GM12878 (cell line): Measurements from ENCODE around the gene LINGO1. TPM values are rescaled to one million over a fixed set of nuclear protein-coding genes. Genes with fewer than 3 reads are reported as not detected.

Source experiments
- ATAC-seq: fragments of 200-7000 bp; cut with Tn5 transposase; 3 replicates; pipeline ENCODE4 v1.9.1; 2020; ENCODE audit warnings: mild to moderate bottlenecking, moderate library complexity
- BruUV-seq: library from RNA; stranded (reverse); fragments of 400-500 nt; replicated peaks from 2 replicates; lab custom pipeline; 2021; lab: Mats Ljungman, UMichigan
- CTCF ChIA-PET: fragments of 300-600 bp; sonication (Branson Sonifier 250); formaldehyde crosslinking; extraction: SDS; loops from one replicate; lab custom pipeline; 2021; ENCODE audit warnings: inconsistent platforms; lab: Yijun Ruan, JAX
- POLR2A ChIA-PET: fragments of 350-600 bp; formaldehyde crosslinking; extraction: SDS; loops from one replicate; lab custom pipeline; 2021; ENCODE audit warnings: inconsistent platforms; lab: Charles Lee
- RAD21 ChIA-PET: fragments of 300-600 bp; sonication (Branson Sonifier 250); formaldehyde crosslinking; loops from one replicate; lab custom pipeline; 2023; ENCODE audit warnings: antibody characterized with exemption; ENCODE audit not compliant: unreplicated experiment; lab: Charles Lee
- SMC1A ChIA-PET: fragments of 300-600 bp; sonication (Branson Sonifier 250); formaldehyde crosslinking; loops from one replicate; lab custom pipeline; 2023; ENCODE audit not compliant: unreplicated experiment, uncharacterized antibody; lab: Charles Lee
- DNase-seq: peaks from one replicate; pipeline ENCODE4 v3.0.0-alpha.2; 2011; ENCODE audit warnings: low read depth, low spot score
- FAIRE-seq: peaks from 3 replicates; lab custom pipeline; 2011; peaks lifted over from hg19 to GRCh38; lab: Jason Lieb, UNC
- H2AFZ ChIP-seq: 2 replicates; pipeline ENCODE4 v1.6.0; 2011; ENCODE audit warnings: low read depth, low read length, control low read depth; ENCODE audit not compliant: control insufficient read depth
- H3K27ac ChIP-seq: 2 replicates; pipeline ENCODE4 v1.5.1; 2011; ENCODE audit warnings: control low read depth; ENCODE audit not compliant: control insufficient read depth, insufficient read depth
- H3K27me3 ChIP-seq, 2 experiments: replicated peaks in 1 of 2; 2 replicates each; pipeline versions ENCODE4 v1.6.0 to v1.6.1; 2011; ENCODE audit warnings: low read length in 1 of 2; ENCODE audit not compliant: control insufficient read depth in 2 of 2, insufficient read depth in 2 of 2
- H3K36me3 ChIP-seq, 2 experiments: 2 replicates each; pipeline ENCODE4 v1.5.1; 2011; ENCODE audit warnings: low read length in 1 of 2; ENCODE audit not compliant: control insufficient read depth in 2 of 2, insufficient read depth in 2 of 2
- H3K4me1 ChIP-seq: 2 replicates; pipeline ENCODE4 v1.6.1; 2011; ENCODE audit warnings: mild to moderate bottlenecking, low read length, moderate library complexity, mixed read lengths; ENCODE audit not compliant: control insufficient read depth, insufficient read depth
- H3K4me2 ChIP-seq: 2 replicates; pipeline ENCODE4 v1.6.0; 2011; ENCODE audit warnings: control low read depth; ENCODE audit not compliant: control insufficient read depth, insufficient read depth
- H3K4me3 ChIP-seq: fragments of 200-600 bp; sonication (generic); 2 replicates; pipeline ENCODE4 v1.5.1; 2016
- H3K79me2 ChIP-seq: 2 replicates; pipeline ENCODE4 v1.6.0; 2011; ENCODE audit warnings: low read length; ENCODE audit not compliant: control insufficient read depth, insufficient read depth
- H3K9ac ChIP-seq: 2 replicates; pipeline ENCODE4 v1.8.0; 2011; ENCODE audit warnings: low read length, control low read depth, mixed read lengths; ENCODE audit not compliant: control insufficient read depth, insufficient read depth
- H3K9me3 ChIP-seq: replicated peaks from 3 replicates; pipeline ENCODE4 v1.5.1; 2011; ENCODE audit warnings: mild to moderate bottlenecking, low read length; ENCODE audit not compliant: control insufficient read depth, insufficient read depth
- H4K20me1 ChIP-seq: 2 replicates; pipeline ENCODE4 v1.6.0; 2011; ENCODE audit not compliant: control insufficient read depth, insufficient read depth
- BRCA1 ChIP-seq: IDR thresholded peaks from 2 replicates; pipeline ENCODE4 v1.6.1; 2011; ENCODE audit warnings: low read depth, low read length, improper control_type of control experiment
- HDGF ChIP-seq: fragments of 450-650 bp; IDR thresholded peaks from 2 replicates; pipeline ENCODE4 v1.6.1; 2016; ENCODE audit warnings: antibody characterized with exemption
- KLF5 ChIP-seq: fragments of 450-650 bp; IDR thresholded peaks from 2 replicates; pipeline ENCODE4 v1.6.1; 2014; ENCODE audit warnings: mild to moderate bottlenecking; ENCODE audit not compliant: partially characterized antibody
- MTA3 ChIP-seq: IDR thresholded peaks from 2 replicates; pipeline ENCODE4 v1.6.1; 2012; ENCODE audit warnings: low read length, inconsistent platforms, borderline replicate concordance
- NFYA ChIP-seq: IDR thresholded peaks from 2 replicates; pipeline ENCODE4 v1.6.1; 2011; ENCODE audit warnings: low read depth, mild to moderate bottlenecking, low read length, improper control_type of control experiment, borderline replicate concordance
- SPI1 ChIP-seq: IDR thresholded peaks from 2 replicates; pipeline ENCODE4 v1.6.1; 2011; ENCODE audit warnings: low read depth, mild to moderate bottlenecking, low read length, moderate library complexity, borderline replicate concordance; ENCODE audit not compliant: insufficient read depth
- SREBF1 ChIP-seq: IDR thresholded peaks from 2 replicates; pipeline ENCODE4 v1.6.1; 2012; ENCODE audit warnings: mild to moderate bottlenecking, low read length
- SRF ChIP-seq, 2 experiments: IDR thresholded peaks; 2 replicates each; pipeline ENCODE4 v1.6.1; 2011; ENCODE audit warnings: low read depth in 2 of 2, low read length in 2 of 2, mild to moderate bottlenecking in 1 of 2, moderate library complexity in 1 of 2
- STAT1 ChIP-seq: fragments of 450-650 bp; conservative IDR thresholded peaks from 2 replicates; pipeline ENCODE4 v1.6.1; 2014; ENCODE audit warnings: antibody characterized with exemption, mild to moderate bottlenecking
- TCF3 ChIP-seq: IDR thresholded peaks from 2 replicates; pipeline ENCODE4 v1.6.1; 2012; ENCODE audit warnings: low read depth, mild to moderate bottlenecking, low read length, borderline replicate concordance; ENCODE audit not compliant: insufficient read depth
- YY1 ChIP-seq: IDR thresholded peaks from 2 replicates; pipeline ENCODE4 v1.6.1; 2011; ENCODE audit warnings: low read depth, mild to moderate bottlenecking, low read length
- ZNF24 ChIP-seq: fragments of 450-650 bp; IDR thresholded peaks from 2 replicates; pipeline ENCODE4 v1.6.1; 2017; ENCODE audit warnings: antibody characterized with exemption, mild to moderate bottlenecking
- WGBS: methylation state at CpG from one replicate; pipeline ENCODE4 v1.1.6; 2016; ENCODE audit warnings: low lambda C conversion rate; ENCODE audit not compliant: insufficient replicate concordance, insufficient coverage; ENCODE audit errors: missing lambda C conversion rate; 5-methylcytosine and 5-hydroxymethylcytosine counted together
- in situ Hi-C: fragments of 300-500 bp; cut with MboI; formaldehyde crosslinking; loops from 9 replicates; pipeline ENCODE4 v1.14.3; 2018; ENCODE audit warnings: mixed read lengths
- intact Hi-C: fragments of 100-400 bp; cut with micrococcal nuclease; formaldehyde crosslinking; loops from one replicate; pipeline ENCODE4 v1.14.2; 2022; ENCODE audit not compliant: unreplicated experiment
- polyA plus RNA-seq, 11 experiments: library from polyadenylated mRNA; depleted of rRNA in 4 of 11; unstranded in 6 of 11; stranded (reverse) in 5 of 11; fragments of >200 nt; fragmentation: Nextera tagmentation in 4 of 11; fragmentation: Illumina TruSeq in 1 of 11; extraction: Ambion mirVana in 4 of 11; extraction: Trizol in 1 of 11; gene quantifications; 1 replicate in 1 of 11; 2 replicates in 10 of 11; pipeline versions ENCODE4 v1.2.1 to v1.2.3, GENCODE V29; 2011 to 2016; ENCODE audit warnings: inconsistent platforms in 2 of 11, missing spikeins in 2 of 11, low read depth in 1 of 11
- total RNA-seq, 4 experiments: library from RNA; depleted of rRNA in 3 of 4; stranded (reverse); fragments of >200 nt in 3 of 4; fragmentation: Illumina TruSeq in 1 of 4; extraction: Trizol in 1 of 4; gene quantifications; 2 replicates each; pipeline versions ENCODE4 v1.2.1 to v1.2.3, GENCODE V29; 2013 to 2021

The LINGO1 gene
- total and polyA plus RNA-seq, 10 of the 15 experiments (the other 5 are each of a cell fraction or from before 2014, with no cell fraction given), result 0.04 to 3.9 (median 0.17) TPM; not detected in 6

GRCh38 chr15:77620297-77620696 is 12.4 kb downstream of the LINGO1 start:
- Histone ChIP-seq H3K4me3 (no peak overlapping the region), H3K79me2 (no peaks in the 10 kb centered on the region), H3K27me3 (no peaks in the 10 kb centered on the region; a peak in 2 of 4 replicates), H3K36me3 (no peaks in the 10 kb centered on the region), H2AFZ (no peak overlapping the region), H3K9ac (no peak overlapping the region), H3K27ac (no peak overlapping the region), H3K9me3 (no peaks in the 10 kb centered on the region), H3K4me1 (no peaks in the 10 kb centered on the region), H3K4me2 (no peak overlapping the region), H4K20me1 (no peaks in the 10 kb centered on the region)
- DNase-seq, result no peak
- 34% methylated on average over 7 of the region's 7 CpGs for WGBS
- no TSS peak for BruUV-seq
- in situ Hi-C loops, result no loop called here
- no peak for FAIRE-seq
- ChIA-PET CTCF (no interaction called here), SMC1A (no interaction called here), POLR2A (no interaction called here), RAD21 (no interaction called here)
- ATAC-seq, result no peak
- intact Hi-C loops, result no loop called here
- TF ChIP-seq STAT1 (no peak), HDGF (no peak), KLF5 (no peak), MTA3 (no peak), TCF3 (no peak), SRF (IDR thresholded peaks at IDR 0.05; ENCODE audit: low read depth in 2 of 2, low read length in 2 of 2) (no peak), ZNF24 (no peak), YY1 (no peak), SREBF1 (no peak), BRCA1 (no peak), SPI1 (no peak), NFYA (no peak)
